VCaP (cell line): ENCODE measurements around the gene TRAPPC5.

Source experiments
- H3K27ac ChIP-seq: fragments of 450-650 bp; 2 replicates; pipeline ENCODE4 v1.5.1; 2017
- CTCF ChIP-seq: fragments of 450-650 bp; conservative IDR thresholded peaks from 2 replicates; pipeline ENCODE4 v1.5.1; 2017; ENCODE audit warnings: mild to moderate bottlenecking, moderate library complexity

TRAPPC5 gene

GRCh38 chr19:7648265-7649014, 32.2 kb upstream of the TRAPPC5 start:
- H3K27ac ChIP-seq, result no peak overlapping the region
- TF ChIP-seq CTCF, result no peak

GRCh38 chr19:7650148-7650547, 30.5 kb upstream of the TRAPPC5 start:
- no peak overlapping the region for H3K27ac ChIP-seq
- no peak for TF ChIP-seq CTCF

- peak; percentile 90 for TF ChIP-seq CTCF
- H3K27ac ChIP-seq, result peak overlapping the region; percentile 30; the same call in 1 of the 2 replicates
Measured at GRCh38 chr19:7652061-7652641, 28.5 kb upstream of the TRAPPC5 start.

GRCh38 chr19:7654401-7654800, 26.2 kb upstream of the TRAPPC5 start:
- TF ChIP-seq CTCF, result no peak
- H3K27ac ChIP-seq, result no peak overlapping the region

GRCh38 chr19:7655581-7655980, 25.1 kb upstream of the TRAPPC5 start:
- no peak overlapping the region for H3K27ac ChIP-seq
- TF ChIP-seq CTCF, result no peak

- no peak overlapping the region for H3K27ac ChIP-seq
- no peak for TF ChIP-seq CTCF
Measured at GRCh38 chr19:7657131-7657751, 23.4 kb upstream of the TRAPPC5 start.

- no peak overlapping the region for H3K27ac ChIP-seq
- no peak for TF ChIP-seq CTCF
Measured at GRCh38 chr19:7658219-7658686, 22.4 kb upstream of the TRAPPC5 start.
